Measurements from ENCODE around the gene SOX1.

SOX1 gene

DNA sequence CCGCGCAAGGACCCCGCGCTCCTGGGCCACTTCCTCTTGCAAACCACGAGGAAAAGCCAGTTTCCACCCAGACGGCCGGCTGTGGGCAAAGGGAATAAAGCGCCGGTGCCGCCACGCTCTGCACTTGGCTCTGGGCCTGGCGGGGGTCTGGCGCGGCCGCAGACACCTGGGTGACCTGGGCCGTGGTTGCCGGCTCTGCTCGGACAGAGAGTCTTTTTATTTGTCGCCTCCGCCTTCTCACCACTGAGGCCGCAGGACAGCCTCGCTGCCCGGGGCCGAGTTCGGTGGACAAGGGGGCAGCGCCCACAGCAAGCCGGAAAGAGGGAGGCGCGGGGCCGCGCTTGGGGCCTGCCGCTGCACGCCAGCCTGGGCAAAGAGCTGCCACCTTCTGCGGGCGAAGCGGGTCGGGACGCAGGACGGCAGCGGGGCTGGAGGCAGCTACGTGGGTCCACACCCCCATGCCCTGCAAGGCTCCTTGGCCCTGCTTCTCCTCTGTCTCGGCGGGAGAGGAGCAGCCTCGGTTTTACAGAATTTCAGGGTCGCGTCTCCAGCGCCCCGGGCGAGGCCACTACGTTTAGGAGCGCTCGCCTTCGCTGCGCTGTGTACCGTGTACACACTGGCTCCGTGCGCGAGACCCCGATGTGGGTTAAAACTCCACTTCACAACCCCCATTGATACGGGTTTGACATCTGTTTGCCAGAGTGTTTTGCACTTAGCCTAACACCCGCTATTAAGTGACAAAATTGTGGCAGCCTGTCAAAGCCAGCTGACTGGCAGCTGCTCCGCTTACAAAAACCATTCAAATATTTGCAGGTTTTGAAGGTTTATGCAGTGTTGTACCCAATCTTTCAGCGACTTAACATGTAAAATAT is 13.0 kb upstream of the SOX1 start:
- Histone ChIP-seq H3K4me1 (ENCODE audit: control insufficient read depth in 1 of 2, insufficient read depth in 2 of 2, low read length in 2 of 2) (peaks cover 0 to 35% of the 10 kb centered on the region in 2 donors), H3K9me3 (ENCODE audit: control insufficient read depth in 1 of 2, low read length in 2 of 2) (no peaks in the 10 kb centered on the region), H3K36me3 (ENCODE audit: control insufficient read depth in 1 of 2, insufficient read depth in 2 of 2, low read length in 2 of 2) (no peaks in the 10 kb centered on the region), H3K4me3 (ENCODE audit: low read depth in 1 of 2, low read length in 2 of 2) (no peak overlapping the region), H3K27ac (ENCODE audit: low read length) (no peak overlapping the region), H3K27me3 (ENCODE audit: low read depth, low read length) (peaks cover 55% of the 10 kb centered on the region)

GRCh38 chr13:112054616-112055015 is 12.3 kb upstream of the SOX1 start:
- Histone ChIP-seq H3K27me3 (ENCODE audit: low read depth, low read length) (peaks cover 61% of the 10 kb centered on the region), H3K27ac (ENCODE audit: low read length) (no peak overlapping the region), H3K4me3 (ENCODE audit: low read depth in 1 of 2, low read length in 2 of 2) (no peak overlapping the region), H3K4me1 (ENCODE audit: control insufficient read depth in 1 of 2, insufficient read depth in 2 of 2, low read length in 2 of 2) (peaks cover 0 to 35% of the 10 kb centered on the region in 2 donors), H3K9me3 (ENCODE audit: control insufficient read depth in 1 of 2, low read length in 2 of 2) (no peaks in the 10 kb centered on the region), H3K36me3 (ENCODE audit: control insufficient read depth in 1 of 2, insufficient read depth in 2 of 2, low read length in 2 of 2) (no peaks in the 10 kb centered on the region)

DNA sequence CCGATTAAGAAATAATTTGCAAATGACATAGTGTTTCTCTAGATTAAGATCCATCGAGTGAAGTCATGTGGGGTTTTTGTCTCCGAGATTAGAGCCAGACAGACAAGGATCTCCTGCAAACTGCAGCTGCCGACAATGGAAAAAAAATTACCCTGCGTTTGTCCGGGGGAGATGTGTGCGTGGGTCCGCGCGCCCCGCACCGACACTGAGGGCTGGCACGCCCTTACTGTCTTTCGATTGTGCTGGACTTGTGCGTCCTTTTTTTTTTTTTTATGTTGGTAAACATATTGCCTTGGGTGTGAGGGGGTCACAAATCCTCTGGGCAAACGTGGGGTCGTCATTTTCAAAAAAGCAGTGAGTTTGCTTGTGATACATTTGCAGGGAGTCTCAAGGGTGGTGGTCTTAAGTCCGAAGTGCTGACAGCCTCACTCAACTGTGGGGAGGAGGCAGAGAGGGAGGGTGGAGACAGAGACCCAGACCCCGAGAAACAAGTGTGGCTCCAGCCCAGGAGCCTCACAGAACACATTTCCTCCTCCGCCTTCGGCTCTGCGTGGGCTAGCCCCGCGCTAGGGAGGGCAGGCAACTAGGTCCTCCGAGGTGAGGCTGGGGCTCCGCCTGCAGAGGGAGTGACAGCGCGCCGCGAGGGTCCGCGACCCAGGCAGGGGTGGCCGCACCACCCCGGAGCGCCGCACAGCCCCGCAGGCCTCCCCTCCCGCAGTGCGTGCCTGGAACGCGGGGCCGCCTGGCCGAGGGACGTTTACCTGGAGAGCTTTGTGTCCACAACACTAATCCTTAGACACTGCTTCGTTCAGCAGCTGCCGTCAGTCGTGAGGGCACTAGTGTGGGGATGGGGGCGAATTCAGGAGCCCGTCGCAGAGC is 11.7 kb upstream of the SOX1 start:
- Histone ChIP-seq H3K4me3 (ENCODE audit: low read depth in 1 of 2, low read length in 2 of 2) (peak overlapping the region in 1 of 2 donors; percentile 52), H3K9me3 (ENCODE audit: control insufficient read depth in 1 of 2, low read length in 2 of 2) (no peaks in the 10 kb centered on the region), H3K27ac (ENCODE audit: low read length) (no peak overlapping the region), H3K36me3 (ENCODE audit: control insufficient read depth in 1 of 2, insufficient read depth in 2 of 2, low read length in 2 of 2) (no peaks in the 10 kb centered on the region), H3K27me3 (ENCODE audit: low read depth, low read length) (peaks cover 68% of the 10 kb centered on the region), H3K4me1 (ENCODE audit: control insufficient read depth in 1 of 2, insufficient read depth in 2 of 2, low read length in 2 of 2) (peaks cover 0 to 35% of the 10 kb centered on the region in 2 donors)

DNA sequence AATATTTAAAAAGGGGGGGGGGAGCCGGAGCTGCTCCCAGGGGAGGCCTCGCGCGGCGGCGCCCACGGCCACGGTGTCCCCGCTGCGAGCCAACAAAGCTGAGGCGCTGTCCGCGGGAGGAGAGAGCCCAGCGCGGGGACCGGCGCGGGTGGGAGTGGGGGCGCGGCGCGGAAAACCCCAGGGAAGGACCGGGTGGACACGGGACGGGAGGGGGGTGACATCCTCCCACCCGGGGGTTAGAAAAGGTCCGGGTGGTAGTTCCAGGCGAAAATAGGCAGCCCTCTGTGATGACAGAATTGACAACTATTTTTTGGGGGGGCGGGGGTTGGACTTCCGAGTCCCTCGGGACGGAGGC is 11.1 kb upstream of the SOX1 start:
- Histone ChIP-seq H3K36me3 (ENCODE audit: control insufficient read depth in 1 of 2, insufficient read depth in 2 of 2, low read length in 2 of 2) (no peaks in the 10 kb centered on the region), H3K4me1 (ENCODE audit: control insufficient read depth in 1 of 2, insufficient read depth in 2 of 2, low read length in 2 of 2) (peaks cover 0 to 35% of the 10 kb centered on the region in 2 donors), H3K4me3 (ENCODE audit: low read depth in 1 of 2, low read length in 2 of 2) (peak overlapping the region in 1 of 2 donors; percentile 52), H3K9me3 (ENCODE audit: control insufficient read depth in 1 of 2, low read length in 2 of 2) (no peaks in the 10 kb centered on the region), H3K27me3 (ENCODE audit: low read depth, low read length) (peaks cover 74% of the 10 kb centered on the region), H3K27ac (ENCODE audit: low read length) (no peak overlapping the region)

GRCh38 chr13:112056284-112056727 is 10.6 kb upstream of the SOX1 start:
- Histone ChIP-seq H3K27ac (ENCODE audit: low read length) (no peak overlapping the region), H3K36me3 (ENCODE audit: control insufficient read depth in 1 of 2, insufficient read depth in 2 of 2, low read length in 2 of 2) (no peaks in the 10 kb centered on the region), H3K4me1 (ENCODE audit: control insufficient read depth in 1 of 2, insufficient read depth in 2 of 2, low read length in 2 of 2) (peaks cover 0 to 36% of the 10 kb centered on the region in 2 donors), H3K27me3 (ENCODE audit: low read depth, low read length) (peaks cover 78% of the 10 kb centered on the region), H3K9me3 (ENCODE audit: control insufficient read depth in 1 of 2, low read length in 2 of 2) (no peaks in the 10 kb centered on the region), H3K4me3 (ENCODE audit: low read depth in 1 of 2, low read length in 2 of 2) (peak overlapping the region in 1 of 2 donors; percentile 52)

GRCh38 chr13:112056739-112057438 is 10.1 kb upstream of the SOX1 start:
- H3K27me3 ChIP-seq (ENCODE audit: low read depth, low read length) = peaks cover 79% of the 10 kb centered on the region
- no peak overlapping the region for H3K27ac ChIP-seq (ENCODE audit: low read length)
- H3K36me3 ChIP-seq (ENCODE audit: control insufficient read depth in 1 of 2, insufficient read depth in 2 of 2, low read length in 2 of 2) = no peaks in the 10 kb centered on the region
- H3K4me1 ChIP-seq (ENCODE audit: control insufficient read depth in 1 of 2, insufficient read depth in 2 of 2, low read length in 2 of 2) = peaks cover 0 to 40% of the 10 kb centered on the region in 2 donors
- H3K9me3 ChIP-seq (ENCODE audit: control insufficient read depth in 1 of 2, low read length in 2 of 2) = no peaks in the 10 kb centered on the region
- peak overlapping the region in 1 of 2 donors; percentile 52 for H3K4me3 ChIP-seq (ENCODE audit: low read depth in 1 of 2, low read length in 2 of 2)

DNA sequence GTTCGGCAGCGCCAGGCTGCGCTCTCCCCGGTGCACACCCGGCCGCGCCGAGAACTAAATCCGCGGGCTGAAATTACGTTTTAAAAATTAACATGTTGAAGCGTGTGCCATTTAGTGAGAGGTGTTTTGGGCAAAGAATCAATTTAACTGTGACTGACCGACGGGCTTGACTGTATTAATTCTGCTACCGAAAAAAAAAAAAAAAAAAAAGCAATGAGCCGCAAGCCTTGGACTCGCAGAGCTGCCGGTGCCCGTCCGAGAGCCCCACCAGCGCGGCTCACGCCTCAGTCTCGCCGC is 9.6 kb upstream of the SOX1 start:
- Histone ChIP-seq H3K36me3 (ENCODE audit: control insufficient read depth in 1 of 2, insufficient read depth in 2 of 2, low read length in 2 of 2) (no peaks in the 10 kb centered on the region), H3K27ac (ENCODE audit: low read length) (no peak overlapping the region), H3K4me1 (ENCODE audit: control insufficient read depth in 1 of 2, insufficient read depth in 2 of 2, low read length in 2 of 2) (peaks cover 0 to 40% of the 10 kb centered on the region in 2 donors), H3K27me3 (ENCODE audit: low read depth, low read length) (peaks cover 79% of the 10 kb centered on the region), H3K9me3 (ENCODE audit: control insufficient read depth in 1 of 2, low read length in 2 of 2) (no peaks in the 10 kb centered on the region), H3K4me3 (ENCODE audit: low read depth in 1 of 2, low read length in 2 of 2) (peak overlapping the region in 1 of 2 donors; percentile 52)

DNA sequence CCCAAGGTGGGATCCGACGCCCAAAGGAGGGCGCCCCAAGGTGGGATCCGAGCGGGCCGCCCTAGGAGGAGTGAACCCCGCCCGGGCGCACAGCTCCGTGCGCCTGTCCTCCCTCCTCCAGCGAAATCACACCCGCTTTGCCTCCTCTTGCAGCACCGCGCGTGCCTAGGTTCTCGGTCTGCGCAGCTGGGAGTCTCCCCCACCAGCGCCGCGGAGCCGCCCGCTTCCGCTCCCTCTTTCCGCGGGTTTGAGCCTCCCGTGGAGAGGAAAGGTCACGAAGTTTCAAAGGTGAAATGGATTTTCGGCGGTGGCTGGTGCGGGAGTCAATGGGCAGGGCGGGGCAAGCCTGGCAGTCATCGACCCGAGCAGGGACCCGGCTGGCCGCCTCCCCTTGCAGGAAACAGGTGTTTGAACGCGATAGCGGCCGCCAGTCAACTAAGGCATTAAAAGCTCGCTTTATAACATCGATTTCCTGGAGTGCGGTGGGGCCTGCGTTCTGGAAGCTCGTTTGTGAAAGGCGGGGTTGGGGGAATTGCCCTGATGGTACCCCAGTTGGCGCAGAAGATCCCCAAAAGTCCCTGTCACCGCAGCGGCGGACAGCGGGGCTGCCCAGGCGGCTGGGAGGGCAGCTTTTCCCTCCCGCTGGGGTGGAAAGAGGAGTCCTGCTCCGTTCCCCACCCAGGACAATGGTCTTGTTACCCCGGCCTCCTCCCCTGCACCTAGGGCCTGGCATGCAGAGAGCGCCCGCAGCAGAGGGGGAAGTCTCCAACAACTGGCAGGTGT is 9.0 kb upstream of the SOX1 start:
- H3K27me3 ChIP-seq (ENCODE audit: low read depth, low read length) = peaks cover 80% of the 10 kb centered on the region
- no peaks in the 10 kb centered on the region for H3K36me3 ChIP-seq (ENCODE audit: control insufficient read depth in 1 of 2, insufficient read depth in 2 of 2, low read length in 2 of 2)
- peaks cover 0 to 40% of the 10 kb centered on the region in 2 donors for H3K4me1 ChIP-seq (ENCODE audit: control insufficient read depth in 1 of 2, insufficient read depth in 2 of 2, low read length in 2 of 2)
- H3K4me3 ChIP-seq (ENCODE audit: low read depth in 1 of 2, low read length in 2 of 2) = peak overlapping the region in 1 of 2 donors; percentile 52
- H3K27ac ChIP-seq (ENCODE audit: low read length) = no peak overlapping the region
- H3K9me3 ChIP-seq (ENCODE audit: control insufficient read depth in 1 of 2, low read length in 2 of 2) = no peaks in the 10 kb centered on the region

DNA sequence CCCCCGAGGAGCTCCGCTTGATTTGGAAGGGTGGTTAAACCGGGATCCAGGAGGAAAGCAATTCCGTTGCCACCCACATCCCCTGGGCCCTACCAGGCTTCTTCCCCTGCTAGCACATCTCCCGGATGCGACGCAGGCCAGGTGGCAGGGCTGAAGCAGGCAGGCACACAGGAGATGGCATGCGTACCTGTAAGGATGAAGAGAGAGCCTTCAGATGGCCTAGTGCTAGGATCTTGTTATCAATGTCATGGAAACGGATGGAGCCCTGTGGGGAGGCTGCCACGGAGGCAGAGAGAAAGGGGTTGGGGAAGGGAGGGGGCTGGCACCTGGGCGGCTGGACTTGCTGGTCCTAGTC is 8.5 kb upstream of the SOX1 start:
- Histone ChIP-seq H3K27ac (ENCODE audit: low read length) (no peak overlapping the region), H3K9me3 (ENCODE audit: control insufficient read depth in 1 of 2, low read length in 2 of 2) (no peaks in the 10 kb centered on the region), H3K4me1 (ENCODE audit: control insufficient read depth in 1 of 2, insufficient read depth in 2 of 2, low read length in 2 of 2) (peaks cover 0 to 40% of the 10 kb centered on the region in 2 donors), H3K36me3 (ENCODE audit: control insufficient read depth in 1 of 2, insufficient read depth in 2 of 2, low read length in 2 of 2) (no peaks in the 10 kb centered on the region), H3K27me3 (ENCODE audit: low read depth, low read length) (peaks cover 79% of the 10 kb centered on the region), H3K4me3 (ENCODE audit: low read depth in 1 of 2, low read length in 2 of 2) (no peak overlapping the region)

DNA sequence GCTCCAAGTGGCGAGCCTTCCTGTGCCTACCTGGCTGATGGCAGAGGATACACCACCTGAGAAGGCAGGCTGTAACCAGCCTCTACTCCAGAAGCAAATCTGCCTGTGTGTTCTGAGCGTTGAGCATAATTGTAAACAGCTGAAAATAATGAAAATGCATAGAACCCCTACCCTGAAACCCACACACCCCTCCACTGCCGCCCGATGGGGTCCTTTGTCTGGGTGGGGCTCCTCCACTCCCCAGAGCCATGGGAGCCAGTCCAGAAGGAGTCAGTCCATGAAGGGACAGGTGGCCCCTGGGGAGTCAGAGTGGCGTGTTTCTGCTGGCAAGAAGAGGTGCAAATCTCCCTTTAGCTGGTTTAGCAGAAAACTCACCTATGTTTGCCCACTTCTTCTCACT is 8.0 kb upstream of the SOX1 start:
- peaks cover 79% of the 10 kb centered on the region for H3K27me3 ChIP-seq (ENCODE audit: low read depth, low read length)
- H3K27ac ChIP-seq (ENCODE audit: low read length) = no peak overlapping the region
- H3K36me3 ChIP-seq (ENCODE audit: control insufficient read depth in 1 of 2, insufficient read depth in 2 of 2, low read length in 2 of 2) = no peaks in the 10 kb centered on the region
- peaks cover 0 to 37% of the 10 kb centered on the region in 2 donors for H3K4me1 ChIP-seq (ENCODE audit: control insufficient read depth in 1 of 2, insufficient read depth in 2 of 2, low read length in 2 of 2)
- H3K9me3 ChIP-seq (ENCODE audit: control insufficient read depth in 1 of 2, low read length in 2 of 2) = no peaks in the 10 kb centered on the region
- H3K4me3 ChIP-seq (ENCODE audit: low read depth in 1 of 2, low read length in 2 of 2) = no peak overlapping the region
